SHP77 (cell line): ENCODE data around the gene ERGIC1.
"Not testable (repeated sequence)": the region's sequence is repeated elsewhere in the genome, so short reads cannot be mapped to it uniquely, and the experiment has no call there.

Experiments
- DNase-seq, 2 experiments: peaks; one replicate each; lab custom pipeline; 2025; lab: John Stamatoyannopoulos, UW

The ERGIC1 gene

DNA sequence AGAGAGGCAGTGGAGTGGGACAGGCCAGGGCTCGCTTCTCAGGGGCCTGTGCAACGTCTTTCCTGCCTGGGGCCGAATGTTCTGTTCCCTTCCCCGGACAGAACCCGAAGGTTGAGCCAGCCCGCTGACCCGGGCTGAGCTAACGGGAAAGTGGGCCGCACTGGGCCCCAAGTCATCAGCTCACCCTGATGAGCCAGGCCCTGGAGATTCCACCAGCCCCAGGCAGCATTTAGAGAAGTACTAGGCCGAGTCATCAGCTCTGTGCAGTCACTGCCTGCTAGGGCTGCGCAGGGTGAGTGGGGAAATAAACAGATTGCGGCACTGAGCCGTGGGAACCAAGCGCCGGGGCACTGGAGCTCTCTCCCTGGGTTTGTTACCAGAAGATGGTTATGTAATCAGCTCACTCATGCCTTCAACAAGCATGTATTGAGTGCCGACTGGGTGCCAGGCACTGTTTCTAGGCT lies 33.9 kb upstream of the ERGIC1 start:
- no peak for DNase-seq

GRCh38 chr5:172801179-172801671 lies 32.8 kb upstream of the ERGIC1 start:
- DNase-seq: no peak

- DNase-seq: no peak
These were observed 31.9 kb upstream of the ERGIC1 start for GRCh38 chr5:172802112-172802511.

DNA sequence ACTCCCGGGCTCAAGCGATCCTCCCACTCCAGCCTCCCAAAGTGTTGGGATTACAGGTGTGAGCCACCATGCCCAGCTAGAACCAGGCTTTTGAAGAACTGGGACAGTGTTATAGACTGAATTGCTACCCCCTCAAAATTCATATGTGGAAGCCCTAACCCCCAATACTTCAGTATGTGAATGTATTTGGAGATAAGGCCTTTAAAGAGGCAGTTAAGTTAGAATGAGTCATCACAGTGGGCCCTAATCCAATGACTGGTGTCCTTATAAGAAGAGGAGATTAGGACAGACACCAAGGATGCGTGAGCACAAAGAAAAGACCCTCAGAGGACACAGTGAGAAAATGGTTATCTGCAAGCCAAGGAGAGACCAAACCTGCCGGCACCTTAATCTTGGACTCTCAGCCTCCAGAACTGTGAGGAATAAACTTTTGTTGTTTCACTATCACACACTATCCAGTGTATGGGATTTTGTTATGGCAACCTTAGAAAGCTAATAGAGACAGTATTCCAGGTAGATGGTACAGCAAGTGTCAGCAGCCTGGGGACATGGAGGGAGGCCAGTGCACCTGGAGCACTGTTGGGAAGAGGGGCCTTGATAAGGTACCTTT lies 31.4 kb upstream of the ERGIC1 start:
- no peak for DNase-seq

DNA sequence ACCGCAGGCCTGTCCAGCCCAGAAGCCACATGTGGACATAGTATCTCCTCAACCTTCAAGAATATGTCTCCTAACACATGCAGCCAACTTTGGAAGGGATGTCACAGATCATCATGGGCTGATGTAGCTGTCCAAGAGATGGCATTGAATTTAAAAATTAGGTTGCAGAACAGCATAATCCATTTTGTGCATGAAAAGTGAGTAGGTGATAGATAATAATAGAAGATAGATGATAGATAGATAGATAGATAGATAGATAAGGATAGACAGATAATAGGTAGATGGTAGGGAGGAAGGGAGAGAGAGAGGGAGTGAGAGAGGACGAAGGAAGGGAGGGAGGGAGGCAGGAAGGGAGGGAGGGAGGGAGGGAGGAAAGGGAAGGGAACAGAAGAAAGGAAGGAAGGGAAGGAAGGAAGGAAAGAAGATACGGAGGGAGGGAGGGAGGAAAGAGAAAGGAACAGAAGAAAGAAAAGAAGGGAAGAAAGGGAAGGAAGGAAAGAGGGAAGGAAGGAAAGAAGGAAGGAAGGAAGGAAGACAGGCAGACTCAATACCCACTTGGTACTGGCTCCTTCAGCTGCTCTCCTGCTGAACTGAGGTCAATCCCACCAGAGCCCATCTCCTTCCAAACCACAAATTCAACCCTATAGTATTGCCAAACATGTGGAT lies 28.9 kb upstream of the ERGIC1 start:
- no peak for DNase-seq

- DNase-seq: no peak
These were observed 28.3 kb upstream of the ERGIC1 start for GRCh38 chr5:172805736-172806255.

DNA sequence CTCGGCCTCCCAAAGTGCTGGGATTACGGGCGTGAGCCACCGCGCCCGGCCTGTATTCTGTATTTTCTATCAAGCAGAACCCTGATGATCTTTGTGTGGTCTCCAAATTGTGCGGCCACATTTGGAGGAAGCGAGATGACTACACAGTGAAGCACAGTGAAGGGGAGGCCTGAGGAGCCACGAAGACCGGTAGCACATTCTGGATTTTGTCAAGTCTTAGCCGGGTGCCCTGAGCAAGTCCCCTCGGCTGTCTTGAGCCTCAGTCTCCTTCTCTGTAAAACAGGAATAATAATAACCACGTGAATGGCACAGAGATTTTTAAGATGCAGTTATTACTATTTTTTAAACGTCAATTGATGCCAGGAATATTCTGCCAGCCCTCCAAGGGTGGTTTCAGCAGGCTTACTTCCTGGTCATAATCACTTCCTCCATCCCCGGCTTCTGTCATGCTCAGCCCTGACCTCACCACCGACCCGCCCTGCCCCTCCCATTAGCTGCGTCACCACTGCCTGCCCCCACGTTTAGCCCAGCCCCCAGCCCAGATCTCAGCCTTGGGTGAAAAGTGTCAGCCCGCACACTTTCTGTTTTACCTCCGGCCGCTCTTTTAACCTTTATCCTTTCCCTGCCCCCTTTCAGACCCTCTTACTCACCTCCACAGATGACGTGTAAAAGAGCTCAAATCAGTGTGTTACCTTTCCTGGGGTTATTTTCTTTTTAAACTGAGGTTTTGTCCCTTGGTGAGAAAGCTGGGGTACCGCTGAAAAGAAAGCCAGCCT lies 27.0 kb upstream of the ERGIC1 start:
- peak in 1 of 2 experiments; percentile 55 for DNase-seq

GRCh38 chr5:172807766-172808311 lies 26.2 kb upstream of the ERGIC1 start:
- no peak for DNase-seq

GRCh38 chr5:172809774-172810173 lies 24.3 kb upstream of the ERGIC1 start:
- DNase-seq: no peak

- DNase-seq: not testable (repeated sequence)
These were observed 23.1 kb upstream of the ERGIC1 start for GRCh38 chr5:172810996-172811395.

DNA sequence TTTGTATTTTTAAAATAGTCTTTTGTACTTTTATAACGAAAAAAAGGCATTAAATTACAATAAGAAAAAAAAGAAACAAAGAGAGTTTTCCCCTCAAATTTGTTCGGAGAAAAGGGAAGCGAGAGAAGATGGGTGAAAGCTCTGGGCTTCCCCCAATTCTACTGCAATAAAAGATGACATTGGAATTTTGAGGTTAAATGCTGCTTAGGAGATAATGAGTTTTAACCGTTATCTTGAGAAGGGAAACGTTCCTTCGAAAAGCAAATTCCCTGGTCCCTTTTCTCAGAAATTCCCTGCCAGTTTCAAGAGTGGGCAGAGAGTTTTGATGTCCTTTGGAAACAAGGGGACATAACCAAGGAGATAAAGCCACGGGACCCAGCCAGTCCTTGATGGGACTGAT lies 18.4 kb upstream of the ERGIC1 start:
- DNase-seq: no peak

DNA sequence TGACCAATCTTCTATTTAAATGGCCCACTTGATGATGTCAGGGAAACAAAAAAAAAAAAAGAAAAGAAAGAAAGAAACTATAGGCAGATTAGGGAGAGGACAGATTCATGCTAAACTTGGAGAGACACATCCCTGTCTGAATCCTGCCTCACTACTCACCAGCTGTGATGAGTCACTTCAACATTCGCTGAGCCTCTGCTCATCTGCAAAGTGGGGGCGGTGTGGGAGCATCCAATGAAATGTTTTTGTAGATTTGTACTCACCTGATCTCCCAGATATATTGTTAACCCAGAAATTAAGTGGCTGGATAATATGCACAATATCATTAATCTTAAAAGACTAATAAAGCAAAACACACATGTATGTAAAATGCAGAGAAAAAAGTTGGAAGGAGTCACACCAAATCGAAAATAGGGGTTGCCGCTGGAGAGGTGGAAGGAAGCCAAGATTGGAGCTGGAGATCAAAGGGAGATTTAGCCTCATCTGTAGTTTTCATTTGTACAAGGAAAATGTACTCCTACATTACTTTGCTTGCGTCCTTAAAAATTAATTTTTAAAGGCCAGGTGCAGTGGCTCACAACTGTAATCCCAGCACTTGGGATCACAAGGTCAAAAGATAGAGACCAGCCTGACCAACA lies 17.0 kb upstream of the ERGIC1 start:
- peak in 1 of 2 experiments; percentile 40 for DNase-seq

DNA sequence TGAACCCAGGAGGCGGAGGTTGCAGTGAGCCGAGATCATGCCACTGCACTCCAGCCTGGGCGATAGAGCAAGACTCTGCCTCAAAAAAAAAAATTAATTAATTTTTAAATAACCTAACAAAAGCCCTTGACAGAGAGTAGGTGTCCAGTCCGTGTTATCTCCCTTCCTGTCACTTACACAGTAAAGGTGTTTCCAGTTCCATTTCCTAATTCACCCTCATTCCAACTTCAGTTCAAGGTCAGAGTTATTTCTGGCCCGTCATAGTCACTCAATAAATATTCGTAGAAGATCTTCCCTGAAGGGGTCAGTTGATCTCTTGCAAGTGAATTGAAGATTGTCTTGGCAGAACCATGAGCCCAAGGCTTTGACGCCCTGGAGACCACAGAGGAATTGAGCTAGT lies 16.4 kb upstream of the ERGIC1 start:
- DNase-seq: no peak

- DNase-seq: no peak
These were observed 16.0 kb upstream of the ERGIC1 start for GRCh38 chr5:172818081-172818480.

DNA sequence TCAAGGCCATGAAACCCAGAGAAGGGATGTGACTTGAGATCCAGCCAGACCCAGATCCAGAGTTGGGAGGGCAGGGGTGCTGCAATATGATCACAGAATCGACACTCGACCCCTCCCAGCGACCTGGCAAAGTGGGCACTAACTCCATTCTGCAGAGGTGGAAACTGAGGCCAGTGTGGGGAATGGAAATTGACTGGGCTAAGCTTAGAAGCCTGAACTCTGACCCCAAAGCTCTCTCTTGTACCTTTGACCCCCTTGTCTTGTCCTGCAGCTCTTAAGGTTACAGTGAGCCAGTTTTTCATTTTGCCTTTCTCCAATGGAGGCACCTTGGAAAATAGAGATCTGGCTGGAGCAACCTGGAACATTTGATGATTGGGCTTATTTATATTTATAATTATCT lies 14.5 kb upstream of the ERGIC1 start:
- DNase-seq: no peak

DNA sequence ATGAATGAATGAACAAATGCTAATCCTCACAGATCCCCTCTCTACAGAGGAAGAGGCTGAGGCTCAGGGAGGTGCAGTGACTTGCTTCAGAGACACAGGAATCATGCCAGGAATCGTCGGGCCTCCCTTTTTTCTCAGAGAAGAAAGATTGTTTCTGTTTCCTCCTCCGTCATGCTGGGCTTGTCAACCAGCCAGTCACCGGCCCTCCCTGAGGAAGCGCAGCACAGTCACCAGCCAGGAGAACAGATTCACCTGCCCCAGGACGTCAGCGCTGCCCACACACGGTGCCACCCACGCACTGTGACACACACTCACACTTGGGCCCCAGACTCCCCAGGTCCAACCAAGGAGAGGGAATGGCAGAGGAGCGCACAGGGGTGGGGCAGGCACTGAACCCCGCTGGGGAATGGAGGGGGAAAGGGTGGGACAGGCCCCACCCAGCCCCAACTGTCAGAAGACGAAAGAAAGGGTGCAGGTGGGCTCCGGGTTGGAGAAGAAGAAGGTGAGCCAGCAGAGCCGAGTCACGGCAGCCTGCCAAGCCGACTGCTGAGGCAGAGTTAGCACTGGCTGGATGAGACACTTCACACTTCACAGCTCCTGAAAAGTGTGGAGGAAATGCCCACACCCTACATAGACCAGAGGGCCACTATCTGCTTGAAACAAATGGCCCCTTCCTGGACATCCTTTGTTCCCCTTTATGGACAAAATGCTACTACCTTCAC lies 13.8 kb upstream of the ERGIC1 start:
- no peak for DNase-seq

- DNase-seq: no peak
These were observed 12.6 kb upstream of the ERGIC1 start for GRCh38 chr5:172821340-172821985.

DNA sequence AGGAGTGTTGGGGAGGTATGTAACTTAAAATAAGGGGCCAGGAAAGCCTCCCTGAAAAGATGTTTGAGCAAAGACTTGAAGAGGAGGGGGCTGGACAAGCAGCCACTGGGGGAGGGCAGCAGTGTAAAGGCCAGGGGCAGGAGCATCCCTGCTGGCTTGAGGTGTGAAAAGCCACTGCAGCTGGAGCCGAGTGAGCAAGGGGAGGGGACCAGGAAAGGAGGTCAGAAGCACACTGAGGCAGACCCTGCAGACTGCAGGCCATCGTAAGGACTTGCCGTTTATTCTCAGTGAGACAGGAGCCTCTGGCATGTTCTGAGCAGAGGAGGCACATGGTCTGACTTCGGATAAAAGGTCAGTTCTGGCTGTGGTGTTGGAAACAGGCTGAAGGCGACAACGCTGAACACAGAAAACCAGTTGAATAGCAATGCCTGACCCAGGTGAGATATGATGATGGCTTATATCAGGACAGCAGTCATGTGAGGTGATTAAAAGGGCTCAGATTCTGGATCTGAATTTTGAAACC lies 10.2 kb upstream of the ERGIC1 start:
- DNase-seq: no peak

- no peak for DNase-seq
These were observed 8.3 kb upstream of the ERGIC1 start for GRCh38 chr5:172825610-172826204.

DNA sequence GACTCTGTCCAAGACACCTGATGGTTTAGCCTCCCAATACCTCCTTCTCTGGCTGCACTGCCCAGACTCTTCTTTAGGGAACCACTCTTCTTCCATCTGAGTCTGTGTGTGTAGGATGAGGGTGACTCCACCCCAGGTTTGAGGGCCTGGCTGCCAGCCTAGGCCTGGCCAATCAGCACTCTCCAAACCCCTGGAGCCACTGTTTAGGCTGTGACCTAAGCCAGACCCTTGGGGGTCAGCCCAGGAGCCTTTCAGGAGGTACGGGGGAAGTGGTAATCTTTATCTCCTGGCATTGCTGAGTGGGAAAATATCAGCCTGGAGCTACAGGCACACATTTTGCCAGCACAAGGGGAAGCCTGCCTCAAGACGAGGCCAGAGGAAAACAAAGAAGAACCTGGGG lies 6.2 kb upstream of the ERGIC1 start:
- no peak for DNase-seq
